ENCODE results near the gene PBRM1.

The PBRM1 gene

GRCh38 chr3:52574056-52574965 lies 111.4 kb downstream of the PBRM1 start:
- DNase-seq (ENCODE audit: low read depth), result no peak

- DNase-seq (ENCODE audit: low read depth), result no peak
These were observed 113.5 kb downstream of the PBRM1 start for GRCh38 chr3:52572221-52572620.

GRCh38 chr3:52570076-52570475 lies 115.6 kb downstream of the PBRM1 start:
- no peak for DNase-seq (ENCODE audit: low read depth)

- DNase-seq (ENCODE audit: low read depth), result no peak
These were observed 117.6 kb downstream of the PBRM1 start for GRCh38 chr3:52568069-52568468.

GRCh38 chr3:52563984-52564383 lies 121.7 kb downstream of the PBRM1 start:
- no peak for DNase-seq (ENCODE audit: low read depth)

GRCh38 chr3:52561028-52561747 lies 124.5 kb downstream of the PBRM1 start:
- DNase-seq (ENCODE audit: low read depth), result no peak

- DNase-seq (ENCODE audit: low read depth), result no peak
These were observed 127.3 kb downstream of the PBRM1 start for GRCh38 chr3:52558436-52558835.

GRCh38 chr3:52557011-52557960 lies 128.4 kb downstream of the PBRM1 start:
- DNase-seq (ENCODE audit: low read depth), result no peak

GRCh38 chr3:52555056-52555455 lies 130.7 kb downstream of the PBRM1 start:
- DNase-seq (ENCODE audit: low read depth), result no peak

GRCh38 chr3:52554026-52554755 lies 131.5 kb downstream of the PBRM1 start:
- DNase-seq (ENCODE audit: low read depth), result no peak

- no peak for DNase-seq (ENCODE audit: low read depth)
These were observed 133.6 kb downstream of the PBRM1 start for GRCh38 chr3:52552089-52552488.

GRCh38 chr3:52551118-52551517 lies 134.6 kb downstream of the PBRM1 start:
- no peak for DNase-seq (ENCODE audit: low read depth)

- no peak for DNase-seq (ENCODE audit: low read depth)
These were observed 138.6 kb downstream of the PBRM1 start for GRCh38 chr3:52547143-52547542.

GRCh38 chr3:52546111-52546901 lies 139.4 kb downstream of the PBRM1 start:
- no peak for DNase-seq (ENCODE audit: low read depth)

GRCh38 chr3:52544937-52545336 lies 140.8 kb downstream of the PBRM1 start:
- DNase-seq (ENCODE audit: low read depth), result no peak

GRCh38 chr3:52541050-52541449 lies 144.7 kb downstream of the PBRM1 start:
- DNase-seq (ENCODE audit: low read depth), result no peak

- no peak for DNase-seq (ENCODE audit: low read depth)
These were observed 146.6 kb downstream of the PBRM1 start for GRCh38 chr3:52539010-52539653.

GRCh38 chr3:52537726-52538421 lies 147.8 kb downstream of the PBRM1 start:
- no peak for DNase-seq (ENCODE audit: low read depth)

- DNase-seq (ENCODE audit: low read depth), result no peak
These were observed 148.5 kb downstream of the PBRM1 start for GRCh38 chr3:52537165-52537620.

Measured in activated gamma-delta T cell treated with anti-CD3 and anti-CD28 coated beads, Interleukin-2, amount 50 U/mL, for 16 hours (primary cell).